Measurements from ENCODE around the gene CDKN1B.
"Not testable (repeated sequence)": the region's sequence is repeated elsewhere in the genome, so short reads cannot be mapped to it uniquely, and the experiment has no call there.

Gene CDKN1B

DNA sequence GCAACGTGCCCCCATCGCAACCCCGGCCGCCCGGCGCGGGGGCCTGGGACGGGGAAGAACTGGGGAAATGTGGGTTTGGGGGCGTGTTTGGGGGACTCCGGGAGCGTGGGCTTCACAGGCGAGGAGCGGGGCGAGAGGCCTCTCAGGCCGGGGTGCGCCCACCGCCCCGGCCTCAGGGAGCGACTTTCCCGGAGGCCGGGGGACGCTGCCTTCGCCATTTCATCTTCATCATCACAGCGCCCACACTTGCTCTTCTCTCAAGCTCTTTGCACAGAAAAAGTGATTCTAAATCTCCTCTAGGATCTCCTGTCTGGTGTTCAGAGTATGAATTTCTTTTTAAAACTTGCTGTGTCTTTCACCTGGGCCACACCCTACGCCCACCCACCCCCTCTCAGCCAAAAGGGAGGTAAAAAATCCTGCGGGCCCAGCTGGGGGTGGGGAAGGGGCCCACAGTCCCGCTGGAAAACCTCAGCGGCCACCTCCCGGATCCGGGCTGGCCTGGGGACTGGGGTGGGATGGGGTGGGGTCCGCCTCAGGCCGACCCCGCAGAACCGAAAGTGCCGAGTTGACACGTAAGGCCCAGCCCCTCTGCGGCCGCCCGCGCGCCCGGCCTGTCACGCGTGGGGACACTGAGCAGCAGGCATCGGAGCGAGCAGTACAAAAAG, 7.4 kb downstream of the CDKN1B start:
- peak in 2 of 4 experiments; percentile 32 for DNase-seq

DNA sequence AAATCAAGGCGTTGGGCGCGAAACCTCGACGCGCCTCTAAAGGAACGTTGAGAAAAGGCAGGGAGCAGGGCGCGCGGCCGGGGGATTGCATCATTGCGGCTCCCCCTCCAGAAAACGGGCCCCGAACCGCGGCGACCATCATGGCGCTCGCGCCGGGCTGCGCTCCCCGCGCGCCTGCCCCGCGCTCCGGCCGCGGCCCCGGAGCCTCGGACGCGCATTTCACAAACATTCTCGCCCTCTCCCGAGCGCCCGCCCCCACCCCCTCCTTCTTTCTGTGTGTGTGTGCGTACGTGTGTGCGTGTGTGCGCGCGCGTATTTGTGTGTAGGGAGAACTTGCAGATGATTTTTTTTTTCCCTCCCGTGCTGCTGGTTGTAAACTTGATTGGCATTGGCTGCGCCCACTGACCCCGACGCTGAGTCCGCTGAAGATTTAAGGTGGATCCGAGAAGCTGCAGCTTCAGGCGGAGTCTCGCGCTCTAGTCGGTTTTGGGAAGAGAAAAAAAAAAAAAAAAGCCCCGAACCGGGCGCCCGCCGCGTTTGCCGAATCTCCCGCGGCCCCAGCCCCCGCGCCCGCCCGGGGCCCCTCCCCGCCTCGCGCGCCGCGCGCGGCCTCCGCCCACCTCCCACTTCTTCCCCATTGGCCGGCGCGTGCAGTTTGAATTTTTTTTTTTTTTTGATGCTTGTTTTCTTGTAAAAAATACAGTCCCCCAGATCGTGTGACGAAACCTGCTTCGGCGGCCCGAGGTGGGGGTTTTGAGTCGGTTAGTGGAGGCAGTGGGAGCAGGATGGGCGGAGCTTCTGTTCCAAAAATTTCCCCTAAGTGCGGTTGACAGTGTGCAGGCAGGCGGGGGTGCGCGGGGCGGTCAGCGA, 8.2 kb downstream of the CDKN1B start:
- DNase-seq = peak; percentile 95 to 98 (median 96)

DNA sequence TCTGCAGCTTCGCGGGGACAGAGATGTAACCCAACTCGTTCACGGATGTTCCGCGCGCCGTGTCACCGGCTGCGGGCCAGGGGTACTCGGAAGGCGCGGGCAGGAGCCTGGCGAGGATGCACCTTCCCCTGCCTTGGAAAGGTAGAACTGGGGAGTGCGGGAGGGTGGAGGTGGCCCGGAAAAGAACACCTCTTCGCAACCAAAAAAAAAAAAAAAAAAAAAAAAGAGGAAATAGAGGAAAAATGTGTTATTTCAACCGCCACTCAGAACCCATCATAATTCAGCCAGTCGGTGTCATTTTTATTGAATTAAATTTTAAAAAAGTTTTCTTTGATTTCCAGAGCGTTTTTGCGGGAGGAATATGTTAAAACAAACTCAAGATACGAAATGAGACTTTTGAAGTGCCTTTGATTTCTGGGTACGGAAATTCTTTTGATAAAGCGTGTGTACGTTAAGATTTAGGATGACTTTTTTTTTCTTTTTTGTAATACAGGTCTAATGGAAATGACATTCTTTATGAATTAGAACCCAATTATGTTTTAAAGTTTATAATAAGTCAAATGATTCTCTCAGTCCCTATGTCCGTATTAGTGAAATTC, 8.9 kb downstream of the CDKN1B start:
- peak in 1 of 4 experiments; percentile 26 for DNase-seq

DNA sequence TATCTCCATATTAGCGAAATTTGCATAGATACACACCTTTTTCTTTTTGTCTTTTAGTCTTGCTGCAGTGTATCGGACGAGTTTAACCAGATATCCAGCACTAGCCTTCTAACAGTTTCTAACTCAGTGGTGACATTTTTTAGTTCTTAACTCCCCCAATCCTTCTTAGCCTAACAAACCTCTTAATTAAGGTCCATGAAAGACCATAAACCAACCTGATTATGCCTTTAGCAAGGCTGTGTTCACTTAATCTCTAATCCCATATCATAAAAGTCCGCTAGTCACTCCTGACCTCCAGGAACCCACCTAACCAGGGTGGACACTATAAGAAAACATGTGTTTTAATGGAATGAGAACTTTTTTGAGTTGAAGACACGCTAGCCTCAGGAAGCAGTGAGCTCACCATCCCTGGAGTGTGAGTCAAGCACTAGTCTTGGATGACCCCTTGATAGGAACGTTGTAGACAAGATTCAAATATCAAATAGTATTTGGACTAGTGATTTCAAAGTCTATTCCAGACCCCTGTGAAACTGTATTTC, 9.5 kb downstream of the CDKN1B start:
- DNase-seq = peak in 3 of 4 experiments; percentile 40 to 61 (median 42)

DNA sequence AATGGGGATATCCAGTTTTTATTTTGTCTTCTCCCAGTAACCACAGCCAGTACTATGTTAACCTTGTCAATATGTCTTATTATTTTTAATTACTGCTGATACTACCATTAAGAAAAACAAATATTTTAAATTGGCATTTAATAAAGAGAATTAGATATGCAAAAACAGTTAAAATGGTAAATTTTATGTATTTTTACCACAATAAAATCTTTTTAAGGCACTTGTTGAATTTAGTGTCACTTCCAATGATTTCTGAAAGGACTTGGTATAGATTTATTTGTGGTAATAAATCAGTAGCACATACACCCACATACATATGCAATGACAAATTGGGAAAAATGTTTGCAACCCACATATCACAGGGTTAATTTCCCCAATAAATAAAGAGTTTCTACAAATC, 14.0 kb downstream of the CDKN1B start:
- DNase-seq = no peak

DNA sequence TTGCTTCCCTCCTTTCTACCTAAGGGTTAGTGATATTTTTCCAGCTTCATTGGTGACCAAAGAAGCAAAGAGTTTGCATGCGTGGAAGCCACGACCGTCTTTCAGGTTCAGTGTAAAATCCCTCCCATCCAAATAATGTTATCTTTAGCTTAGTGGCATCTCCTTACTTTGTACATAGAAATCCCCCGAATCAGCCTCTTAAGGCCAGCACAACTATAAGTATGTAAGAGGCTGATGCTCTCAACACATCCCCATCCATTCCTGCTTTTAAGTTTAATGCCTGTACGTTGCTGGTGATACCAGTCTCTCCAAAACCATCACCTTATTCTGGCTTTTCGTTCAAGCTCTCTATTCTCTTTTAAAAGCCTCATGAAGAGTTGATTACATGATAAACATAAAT, 14.6 kb downstream of the CDKN1B start:
- DNase-seq = no peak

DNA sequence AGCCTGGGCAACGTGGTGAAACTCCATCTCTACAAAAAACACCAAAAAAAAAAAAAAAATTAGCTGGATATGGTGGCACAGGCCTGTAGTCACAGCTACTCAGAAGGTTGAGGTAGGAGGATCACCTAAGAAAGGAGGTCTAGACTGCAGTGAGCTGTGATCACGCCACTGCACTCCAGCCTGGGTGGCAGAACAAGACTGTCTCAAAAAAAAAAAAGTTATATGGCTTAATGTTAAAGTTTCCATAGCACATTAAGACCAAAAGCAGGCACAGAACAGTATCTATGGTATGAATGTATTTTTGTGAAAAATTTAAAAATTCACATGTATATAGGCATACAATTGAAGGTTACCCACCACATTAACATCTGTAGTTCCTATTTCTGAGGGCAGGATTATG, 15.9 kb downstream of the CDKN1B start:
- DNase-seq = no peak

DNA sequence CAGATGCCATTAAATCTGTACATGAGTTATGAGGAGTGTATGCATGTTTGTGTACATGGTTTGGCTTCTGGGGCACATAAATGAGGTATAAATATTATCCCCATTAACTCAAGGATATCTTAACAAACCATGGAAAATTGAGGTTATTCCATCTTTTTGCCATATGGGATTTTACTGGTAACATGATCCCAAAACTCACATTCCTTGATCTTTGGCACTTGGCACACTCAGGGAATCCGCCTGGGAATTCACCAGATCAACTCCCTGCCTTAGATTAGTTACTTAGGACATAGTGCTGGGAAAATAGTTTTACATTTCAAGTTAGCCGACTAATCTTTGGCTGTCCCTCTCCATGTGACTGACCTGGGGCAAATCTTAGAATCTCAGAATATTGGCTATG, 16.9 kb downstream of the CDKN1B start:
- no peak for DNase-seq

DNA sequence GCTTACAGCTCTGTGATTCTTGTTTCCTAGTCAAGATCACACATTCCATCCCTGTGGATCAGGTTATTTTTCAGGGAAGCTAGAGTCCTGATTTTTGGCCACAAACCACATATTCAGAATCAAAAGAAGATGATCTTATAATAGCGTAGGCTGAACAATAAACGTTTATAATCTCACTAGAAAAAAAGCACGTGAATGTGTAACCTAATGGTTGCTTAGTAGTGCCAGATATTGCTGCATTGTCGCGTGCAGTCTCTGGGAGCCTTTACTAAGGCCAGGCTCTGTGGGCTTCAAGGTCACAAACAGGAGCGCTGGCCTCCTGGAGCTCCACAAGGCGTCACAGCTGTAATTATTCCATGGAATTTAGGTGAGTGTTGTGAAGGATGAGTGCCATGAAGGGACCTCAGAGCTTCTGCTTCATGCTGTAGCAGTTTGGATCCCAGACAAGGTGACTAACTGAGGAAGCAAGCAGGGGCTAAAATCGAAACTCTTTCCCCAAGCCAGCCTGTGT, 17.4 kb downstream of the CDKN1B start:
- DNase-seq = no peak

DNA sequence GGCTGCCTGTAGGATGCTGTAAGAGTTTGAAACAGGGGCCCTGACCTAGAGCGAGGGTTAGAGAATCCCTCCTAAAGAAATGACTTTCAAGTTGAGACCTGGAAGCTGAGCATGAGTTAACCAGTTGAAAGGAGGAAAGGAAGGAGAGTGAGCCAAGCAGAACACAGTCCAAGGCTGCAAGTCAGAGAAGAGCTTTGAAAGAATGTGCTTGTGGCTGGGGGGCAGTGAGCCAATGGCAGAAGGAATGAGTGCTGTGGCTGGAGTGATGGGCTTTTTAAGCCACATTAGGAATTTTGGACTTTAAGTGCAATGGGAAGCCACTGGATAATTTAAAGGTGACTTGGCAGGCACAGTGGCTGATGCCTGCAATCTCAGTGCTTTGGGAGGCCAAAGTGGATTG, 18.1 kb downstream of the CDKN1B start:
- DNase-seq = no peak

DNA sequence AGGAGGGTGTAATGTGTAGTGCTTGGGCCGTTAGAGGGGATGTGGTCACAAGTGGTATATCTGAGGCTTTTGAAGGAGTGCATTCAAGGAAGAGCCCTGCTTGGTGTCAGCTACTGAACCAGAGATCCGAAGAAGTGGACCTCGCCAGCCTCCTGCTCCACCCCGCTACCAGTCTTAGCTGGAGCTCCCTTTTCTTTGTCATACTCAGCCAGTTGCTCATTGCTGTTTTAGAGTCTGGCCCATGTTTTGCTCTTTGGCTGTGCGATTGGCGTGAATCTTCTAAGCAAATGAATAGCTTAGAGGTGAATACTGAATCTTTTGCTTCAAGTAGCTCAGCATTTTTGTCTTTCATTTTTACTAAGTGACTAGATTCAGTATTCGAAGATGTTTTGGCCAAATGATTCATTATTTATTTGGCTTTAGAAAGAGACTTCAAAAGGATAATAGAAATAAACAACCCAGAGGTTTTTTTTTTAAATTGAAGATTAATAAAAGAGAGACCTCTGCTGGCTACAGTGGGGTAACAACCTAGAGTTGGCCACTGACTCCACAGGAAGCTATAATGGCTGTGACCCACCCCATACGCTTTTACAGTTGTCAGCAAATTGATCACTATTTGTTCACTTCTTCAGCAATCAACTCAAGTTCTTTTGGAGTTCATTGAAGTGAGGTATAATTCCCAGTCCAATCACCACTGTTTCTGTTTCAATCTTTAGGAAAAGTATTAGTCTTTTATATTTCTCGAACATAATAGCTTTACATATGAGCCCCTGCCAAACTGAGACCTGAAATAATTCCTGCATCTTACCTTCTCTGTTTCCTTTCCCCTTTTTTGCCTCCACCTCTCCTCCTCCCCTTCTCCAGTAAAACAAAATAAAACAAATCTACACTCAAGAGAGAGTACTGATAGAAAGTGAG, 19.9 kb downstream of the CDKN1B start:
- DNase-seq = peak; percentile 42 to 76 (median 62)

DNA sequence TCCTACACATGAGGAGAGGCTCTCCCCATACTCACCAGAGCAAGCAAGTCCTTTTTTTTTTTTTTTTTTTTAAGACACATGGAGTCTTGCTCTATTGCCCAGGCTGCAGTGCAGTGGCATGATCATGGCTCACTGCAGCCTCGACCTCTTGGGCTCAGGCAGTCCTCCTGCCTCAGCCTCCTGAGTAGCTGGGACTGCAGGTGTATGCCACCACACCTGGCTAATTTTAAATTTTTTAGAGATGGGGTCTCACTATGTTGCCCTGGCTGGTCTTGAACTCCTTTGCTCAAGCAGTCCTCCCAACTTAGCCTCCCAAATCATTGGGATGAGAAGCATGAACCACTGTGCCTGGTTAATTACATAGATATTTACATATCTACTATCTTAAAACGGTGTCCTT, 21.0 kb downstream of the CDKN1B start:
- not testable (repeated sequence) for DNase-seq

DNA sequence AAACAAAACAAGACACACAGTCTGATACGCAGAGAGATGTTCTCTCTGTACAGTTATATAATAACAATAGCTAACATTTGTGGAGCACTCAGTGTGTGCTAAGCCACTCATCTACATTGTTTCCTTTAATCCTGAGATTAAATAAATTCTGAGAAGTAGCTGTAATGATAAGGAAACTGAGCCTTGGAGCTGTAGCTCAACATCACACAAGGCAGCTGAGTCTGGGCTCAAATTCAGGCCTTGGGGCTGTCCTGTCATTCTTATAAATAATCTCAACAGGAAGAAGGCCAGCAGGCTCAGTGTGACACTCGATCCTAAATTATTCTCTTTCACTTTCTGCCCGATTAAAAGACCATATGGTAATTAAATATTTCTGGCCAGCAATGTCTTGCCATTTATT, 24.5 kb downstream of the CDKN1B start:
- DNase-seq = peak in 1 of 4 experiments; percentile 10

DNA sequence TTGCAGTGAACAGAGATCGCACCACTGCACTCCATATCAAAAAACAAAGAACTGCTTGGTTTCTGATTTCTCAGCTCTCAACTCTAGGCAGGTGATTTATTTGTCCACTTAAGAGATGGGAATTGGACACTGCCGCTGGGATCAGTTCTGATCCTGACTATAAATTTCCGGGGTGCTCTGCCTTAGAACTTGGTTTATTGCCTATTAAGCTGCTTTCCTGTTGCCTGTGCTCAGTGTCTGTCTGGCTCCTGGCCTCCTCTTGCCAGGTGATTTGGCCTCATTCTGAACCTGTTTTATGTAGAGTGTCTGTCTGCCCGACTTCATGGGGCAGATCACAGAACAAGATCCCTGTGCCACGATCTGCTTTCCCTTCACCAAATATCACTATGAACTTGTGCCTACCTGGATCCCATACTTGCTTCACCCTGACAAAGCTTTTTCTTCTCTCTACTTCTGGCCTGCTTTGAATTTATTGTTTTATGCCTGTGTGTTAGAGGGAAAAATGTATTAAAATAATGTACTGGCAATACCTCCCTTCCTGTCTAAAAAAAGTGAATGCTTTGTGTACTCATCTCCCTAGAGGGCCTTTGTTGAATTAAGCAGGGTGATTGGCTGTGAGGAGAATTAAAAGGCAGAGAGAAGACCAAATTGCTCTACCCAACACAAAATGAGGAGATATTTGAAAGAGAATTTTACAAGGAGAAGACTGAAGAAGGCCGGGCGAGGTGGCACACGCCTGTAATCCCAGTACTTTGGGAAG, 27.6 kb downstream of the CDKN1B start:
- DNase-seq = no peak

DNA sequence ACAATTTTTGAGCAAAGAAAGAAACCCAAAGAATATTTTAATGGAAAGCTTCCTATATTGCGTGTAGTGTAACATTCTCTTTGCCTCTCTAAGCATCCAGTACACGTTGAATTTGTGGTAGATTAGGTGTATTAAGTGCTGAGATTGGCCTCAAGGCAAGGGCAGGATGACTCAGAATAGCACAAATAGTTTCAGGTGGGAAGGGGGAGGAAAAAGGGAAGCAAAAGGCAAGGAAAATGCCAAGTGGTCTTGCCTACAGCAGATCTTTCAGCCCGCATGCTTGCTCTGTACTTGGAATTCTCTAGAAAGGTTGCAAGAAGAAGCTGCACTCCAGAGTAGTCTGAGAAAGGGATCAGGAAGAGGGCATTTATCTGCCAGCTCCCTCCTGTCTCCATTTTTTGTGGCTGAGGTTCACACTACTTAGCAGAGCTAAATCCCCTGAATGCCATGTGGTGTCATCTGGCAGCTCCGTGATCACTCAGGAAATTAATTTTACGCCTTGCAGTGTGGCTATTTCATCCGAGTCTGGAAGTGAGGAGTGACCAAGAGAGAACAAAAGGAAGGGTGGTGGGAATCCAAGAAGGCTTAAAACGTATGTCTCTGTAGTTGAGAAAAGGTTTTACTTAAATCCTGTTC, 28.5 kb downstream of the CDKN1B start:
- DNase-seq = no peak

DNA sequence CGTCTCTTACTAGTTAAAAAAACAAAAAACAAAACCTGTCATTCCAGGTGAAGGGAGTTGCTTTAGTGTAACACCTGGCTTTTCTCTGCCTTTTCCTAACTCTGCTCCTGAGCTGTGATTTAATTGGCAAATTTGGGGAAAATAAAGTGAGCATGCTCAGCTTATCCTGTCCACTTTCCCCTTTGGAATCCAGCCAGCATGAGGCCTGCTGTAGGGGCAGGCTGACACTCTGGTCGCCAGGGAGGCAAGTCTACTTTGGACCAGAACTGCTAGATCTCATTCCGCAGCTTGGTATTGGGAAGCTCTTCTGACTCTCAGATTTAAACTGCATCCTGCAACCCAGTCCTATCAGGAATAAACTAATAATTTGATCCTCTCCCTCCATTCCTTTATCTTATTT, 30.1 kb downstream of the CDKN1B start:
- DNase-seq = no peak

DNA sequence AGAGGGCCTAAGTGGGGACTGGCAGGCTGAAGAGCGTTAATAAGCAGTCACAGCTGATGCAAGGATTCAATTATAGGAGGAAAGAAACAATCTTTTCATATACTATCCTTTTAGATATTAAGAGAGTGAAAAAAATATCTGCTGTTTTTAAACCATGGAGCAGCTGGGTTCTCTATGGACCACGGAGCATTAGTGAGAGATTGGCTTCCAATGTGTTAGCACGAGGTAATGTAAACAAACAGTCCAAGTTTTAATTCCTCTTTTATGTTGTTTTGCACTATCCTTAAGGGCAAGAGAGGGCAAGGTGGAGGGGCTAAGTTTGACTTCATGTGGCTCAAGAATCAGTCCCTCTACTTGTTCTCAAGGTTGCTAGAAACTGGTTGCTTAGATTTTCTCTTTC, 30.9 kb downstream of the CDKN1B start:
- no peak for DNase-seq

DNA sequence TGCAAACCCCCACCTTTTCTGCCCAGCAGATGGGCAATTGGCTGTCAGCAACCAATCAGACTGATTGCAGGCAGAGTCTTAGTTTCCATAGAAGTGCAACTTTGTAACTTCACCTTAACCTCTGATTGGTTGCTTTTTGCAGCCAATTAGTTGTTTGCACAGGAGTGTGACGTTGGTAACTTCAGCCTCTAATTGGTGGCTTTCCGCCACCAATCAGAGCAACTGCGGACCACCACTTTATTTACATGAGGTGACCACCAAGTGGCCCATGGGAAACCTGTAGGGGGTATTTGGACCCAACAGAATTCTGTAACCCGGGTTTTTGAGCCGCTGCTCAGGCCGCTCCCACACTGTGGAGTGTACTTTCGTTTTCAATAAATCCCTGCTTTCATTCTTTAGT, 32.3 kb downstream of the CDKN1B start:
- DNase-seq = no peak

DNA sequence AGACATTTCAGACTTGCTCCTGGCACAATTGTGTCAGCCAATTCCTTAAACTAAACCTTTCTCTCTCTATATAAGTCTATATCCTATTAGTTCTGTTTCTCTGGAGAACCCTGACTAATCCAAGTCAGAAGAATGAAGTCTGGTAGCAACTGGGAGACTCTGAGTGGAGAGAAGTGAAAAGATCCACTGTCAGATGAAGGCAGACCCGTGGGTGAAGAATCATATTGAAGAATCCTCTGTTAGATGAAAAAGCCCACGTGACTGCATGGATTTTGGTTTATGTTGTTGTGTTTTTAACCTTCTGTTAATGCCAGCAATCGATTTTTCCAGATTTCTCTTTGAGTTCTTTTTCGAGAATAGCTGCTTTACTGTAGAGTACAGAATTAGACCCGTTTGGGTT, 38.8 kb downstream of the CDKN1B start:
- no peak for DNase-seq

DNA sequence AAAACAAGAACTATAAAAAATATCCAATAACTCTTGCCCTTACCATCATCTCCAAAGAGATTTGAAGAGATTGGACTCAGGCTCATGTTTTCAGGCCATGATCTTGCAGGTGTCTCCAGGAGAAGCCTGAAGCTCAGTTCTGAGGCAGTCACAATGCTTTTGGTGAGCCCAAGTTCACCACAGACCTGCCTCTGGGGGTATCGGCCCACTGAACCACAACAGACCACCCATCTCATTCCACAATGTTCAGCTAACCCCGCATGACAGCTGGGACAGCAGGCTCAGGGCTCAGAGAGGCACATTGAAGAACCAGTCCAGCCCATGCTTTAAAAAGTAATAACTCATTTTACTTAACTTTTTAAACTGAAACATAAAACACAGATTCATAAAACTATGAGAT, 40.0 kb downstream of the CDKN1B start:
- DNase-seq = no peak
